SU-DHL-6 (cell line): ENCODE measurements around the gene DNAJC12.

Experiments used
- H2AFZ ChIP-seq: fragments of 200-600 bp; sonication (generic); 2 replicates; pipeline ENCODE4 v1.6.1; 2014; ENCODE audit warnings: low read depth, mild to moderate bottlenecking, moderate library complexity, mixed read lengths, antibody characterized with exemption, low read length; ENCODE audit not compliant: severe bottlenecking
- H3F3A ChIP-seq: fragments of 200-600 bp; shearing (Covaris generic); 2 replicates; pipeline ENCODE4 v1.6.0; 2016; ENCODE audit warnings: antibody characterized with exemption, mild to moderate bottlenecking; ENCODE audit not compliant: insufficient read depth
- H3K27ac ChIP-seq: fragments of 200-600 bp; sonication (generic); 2 replicates; pipeline ENCODE4 v1.5.1; 2016; ENCODE audit warnings: low read depth, mild to moderate bottlenecking, low read length, moderate library complexity, mixed read lengths
- H3K27me3 ChIP-seq: fragments of 200-600 bp; sonication (generic), shearing (Covaris generic); 2 replicates; pipeline ENCODE4 v1.6.0; 2014; ENCODE audit warnings: mild to moderate bottlenecking, low read length
- H3K36me3 ChIP-seq: fragments of 200-600 bp; sonication (generic); 2 replicates; pipeline ENCODE4 v1.6.1; 2014; ENCODE audit warnings: mild to moderate bottlenecking, low read length, mixed read lengths
- H3K4me2 ChIP-seq: fragments of 300-600, 200-600 bp; shearing (Covaris generic), sonication (generic); 2 replicates; pipeline ENCODE4 v1.6.0; 2014; ENCODE audit warnings: low read length, low read depth, mild to moderate bottlenecking; ENCODE audit not compliant: poor library complexity, severe bottlenecking
- H3K4me3 ChIP-seq: fragments of 200-600 bp; sonication (generic); 2 replicates; pipeline ENCODE4 v1.5.1; 2014; ENCODE audit warnings: antibody characterized with exemption, low read length, mild to moderate bottlenecking, mixed read lengths; ENCODE audit not compliant: insufficient read depth, poor library complexity, severe bottlenecking
- H3K79me2 ChIP-seq: fragments of 200-600 bp; sonication (generic); 2 replicates; pipeline ENCODE4 v1.6.1; 2014; ENCODE audit warnings: mild to moderate bottlenecking, low read length, moderate library complexity; ENCODE audit not compliant: insufficient read depth
- H3K9ac ChIP-seq: fragments of 200-600 bp; sonication (generic); 2 replicates; pipeline ENCODE4 v1.7.0; 2014; ENCODE audit warnings: mild to moderate bottlenecking, low read length
- H3K9me2 ChIP-seq: fragments of 200-600 bp; sonication (generic); replicated peaks from 2 replicates; pipeline ENCODE4 v1.6.1; 2014; ENCODE audit warnings: low read length; ENCODE audit not compliant: insufficient read depth
- H3K9me3 ChIP-seq: fragments of 200-600 bp; sonication (generic); 2 replicates; pipeline ENCODE4 v1.6.1; 2014; ENCODE audit warnings: low read length, mixed read lengths; ENCODE audit not compliant: insufficient read depth
- H4K20me1 ChIP-seq: fragments of 200-600 bp; sonication (generic); 2 replicates; pipeline ENCODE4 v1.6.1; 2014; ENCODE audit warnings: low read depth, mild to moderate bottlenecking, antibody characterized with exemption, low read length, moderate library complexity, mixed read lengths
- EZH2phosphoT487 ChIP-seq: fragments of 200-600 bp; sonication (generic), shearing (Covaris generic); conservative IDR thresholded peaks from 2 replicates; pipeline ENCODE4 v1.6.1; 2018; ENCODE audit warnings: mild to moderate bottlenecking, antibody characterized with exemption, low read length, moderate library complexity, mixed read lengths
- TF ChIP-seq, protein P1 (sequence below): fragments of 200-600 bp; sonication (generic); IDR thresholded peaks from one replicate; pipeline ENCODE4 v1.5.1; 2017; ENCODE audit warnings: antibody characterized with exemption, mild to moderate bottlenecking, low read length, moderate library complexity; ENCODE audit not compliant: insufficient read depth, poor library complexity, severe bottlenecking

DNAJC12 gene

GRCh38 chr10:67869996-67870395 is 32.0 kb upstream of the DNAJC12 start:
- no peaks in the 10 kb centered on the region for H3K36me3 ChIP-seq
- TF ChIP-seq, protein P1, sequence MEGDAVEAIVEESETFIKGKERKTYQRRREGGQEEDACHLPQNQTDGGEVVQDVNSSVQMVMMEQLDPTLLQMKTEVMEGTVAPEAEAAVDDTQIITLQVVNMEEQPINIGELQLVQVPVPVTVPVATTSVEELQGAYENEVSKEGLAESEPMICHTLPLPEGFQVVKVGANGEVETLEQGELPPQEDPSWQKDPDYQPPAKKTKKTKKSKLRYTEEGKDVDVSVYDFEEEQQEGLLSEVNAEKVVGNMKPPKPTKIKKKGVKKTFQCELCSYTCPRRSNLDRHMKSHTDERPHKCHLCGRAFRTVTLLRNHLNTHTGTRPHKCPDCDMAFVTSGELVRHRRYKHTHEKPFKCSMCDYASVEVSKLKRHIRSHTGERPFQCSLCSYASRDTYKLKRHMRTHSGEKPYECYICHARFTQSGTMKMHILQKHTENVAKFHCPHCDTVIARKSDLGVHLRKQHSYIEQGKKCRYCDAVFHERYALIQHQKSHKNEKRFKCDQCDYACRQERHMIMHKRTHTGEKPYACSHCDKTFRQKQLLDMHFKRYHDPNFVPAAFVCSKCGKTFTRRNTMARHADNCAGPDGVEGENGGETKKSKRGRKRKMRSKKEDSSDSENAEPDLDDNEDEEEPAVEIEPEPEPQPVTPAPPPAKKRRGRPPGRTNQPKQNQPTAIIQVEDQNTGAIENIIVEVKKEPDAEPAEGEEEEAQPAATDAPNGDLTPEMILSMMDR: no peak
- no peak for TF ChIP-seq EZH2phosphoT487
- no peak overlapping the region for H2AFZ ChIP-seq
- H3K9me2 ChIP-seq: no peaks in the 10 kb centered on the region
- H3K4me2 ChIP-seq: no peak overlapping the region
- no peaks in the 10 kb centered on the region for H3K27me3 ChIP-seq
- no peak overlapping the region for H3K27ac ChIP-seq
- no peaks in the 10 kb centered on the region for H4K20me1 ChIP-seq
- no peaks in the 10 kb centered on the region for H3F3A ChIP-seq
- no peaks in the 10 kb centered on the region for H3K9me3 ChIP-seq
- H3K79me2 ChIP-seq: no peaks in the 10 kb centered on the region
- no peak overlapping the region for H3K4me3 ChIP-seq
- no peak overlapping the region for H3K9ac ChIP-seq

GRCh38 chr10:67868132-67868531 is 30.1 kb upstream of the DNAJC12 start:
- no peaks in the 10 kb centered on the region for H3K9me2 ChIP-seq
- no peak overlapping the region for H3K27ac ChIP-seq
- H3K4me2 ChIP-seq: no peak overlapping the region
- H2AFZ ChIP-seq: no peak overlapping the region
- no peak overlapping the region for H3K4me3 ChIP-seq
- TF ChIP-seq, protein P1: no peak
- TF ChIP-seq EZH2phosphoT487: no peak
- no peaks in the 10 kb centered on the region for H4K20me1 ChIP-seq
- H3F3A ChIP-seq: no peaks in the 10 kb centered on the region
- no peaks in the 10 kb centered on the region for H3K36me3 ChIP-seq
- no peaks in the 10 kb centered on the region for H3K79me2 ChIP-seq
- H3K9ac ChIP-seq: no peak overlapping the region
- H3K27me3 ChIP-seq: no peaks in the 10 kb centered on the region
- no peaks in the 10 kb centered on the region for H3K9me3 ChIP-seq

DNA sequence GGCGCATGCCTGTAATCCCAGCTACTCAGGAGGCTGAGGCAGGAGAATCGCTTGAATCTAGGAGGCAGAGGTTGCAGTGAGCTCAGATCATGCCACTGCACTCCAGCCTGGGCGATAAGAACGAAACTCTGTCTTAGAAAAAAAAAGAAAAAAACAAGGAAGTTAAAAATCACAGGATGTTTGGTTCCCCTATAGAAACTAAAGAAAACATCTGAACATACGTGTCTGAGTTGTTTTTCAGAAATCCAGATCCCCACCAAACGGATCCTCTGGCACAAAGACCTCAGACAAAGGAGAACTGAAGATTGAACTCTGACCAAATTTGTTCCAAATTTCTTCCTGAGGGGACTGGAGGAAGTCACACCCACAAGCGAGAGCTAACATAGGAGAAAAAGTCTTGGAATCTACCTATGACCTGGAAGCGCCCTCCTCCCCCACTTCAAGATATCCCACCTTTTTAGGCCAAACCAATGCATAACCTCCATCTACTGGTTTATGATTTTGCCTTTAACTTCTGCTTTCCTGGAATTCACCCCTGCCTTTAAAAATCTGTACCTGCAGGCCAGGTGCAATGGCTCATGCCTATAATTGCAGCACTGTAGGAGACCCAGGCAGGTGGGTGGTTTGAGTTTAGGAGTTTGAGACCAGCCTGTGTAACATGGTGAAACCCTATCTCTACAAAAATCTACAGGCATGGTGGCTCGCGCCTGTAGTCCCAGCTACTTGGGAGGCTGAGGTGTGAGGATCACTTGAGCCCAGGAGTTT is 26.8 kb upstream of the DNAJC12 start:
- Histone ChIP-seq H3K27ac (no peak overlapping the region), H3F3A (no peaks in the 10 kb centered on the region), H3K9ac (no peak overlapping the region), H2AFZ (no peak overlapping the region), H3K9me2 (no peaks in the 10 kb centered on the region), H3K27me3 (no peaks in the 10 kb centered on the region), H3K79me2 (no peaks in the 10 kb centered on the region), H3K36me3 (no peaks in the 10 kb centered on the region), H4K20me1 (no peaks in the 10 kb centered on the region), H3K9me3 (no peaks in the 10 kb centered on the region), H3K4me3 (no peak overlapping the region), H3K4me2 (no peak overlapping the region)
- TF ChIP-seq, protein P1: no peak
- no peak for TF ChIP-seq EZH2phosphoT487
